HCT116 (cell line): ENCODE measurements around the gene AK6. TPM values are rescaled to one million over a fixed set of nuclear protein-coding genes. Genes with fewer than 3 reads are reported as not detected.

ENCODE experiments used
- ATAC-seq: fragments of 200-7000 bp; cut with Tn5 transposase; 2 replicates; pipeline ENCODE4 v1.9.1; 2020; ENCODE audit warnings: mild to moderate bottlenecking, moderate library complexity
- BruUV-seq: library from RNA; stranded (reverse); fragments of 400-500 nt; replicated peaks from 2 replicates; lab custom pipeline; 2021; lab: Mats Ljungman, UMichigan
- CTCF ChIA-PET: fragments of 300-600 bp; sonication (Branson Sonifier 250); formaldehyde crosslinking; loops from one replicate; lab custom pipeline; 2021; ENCODE audit warnings: antibody characterized with exemption; lab: Charles Lee
- POLR2A ChIA-PET: fragments of 300-600, 350-600 bp; sonication (Branson Sonifier 250); formaldehyde crosslinking; loops from one replicate; lab custom pipeline; 2021; ENCODE audit warnings: antibody characterized with exemption; lab: Charles Lee
- RAD21 ChIA-PET, 2 experiments: fragments of 300-600 bp; sonication (Branson Sonifier 250); formaldehyde crosslinking; loops; one replicate each; lab custom pipeline; 2023; ENCODE audit warnings: low total read pairs in 2 of 2; ENCODE audit not compliant: uncharacterized antibody in 2 of 2, unreplicated experiment in 2 of 2, low non-redundant PET in 1 of 2; lab: Charles Lee
- DNase-seq: peaks from one replicate; pipeline ENCODE4 v3.0.0-alpha.2; 2010; ENCODE audit warnings: low read depth, low spot score
- H2AFZ ChIP-seq: fragments of 200-600 bp; shearing (Covaris generic), sonication (generic); 2 replicates; pipeline ENCODE4 v1.6.1; 2017; ENCODE audit warnings: low read depth, mixed run types, mixed read lengths, antibody characterized with exemption, low read length; ENCODE audit not compliant: poor library complexity, severe bottlenecking
- H3K27ac ChIP-seq: 2 replicates; pipeline ENCODE4 v1.5.1; 2012; ENCODE audit warnings: low read depth, low read length
- H3K27me3 ChIP-seq: fragments of 200-600 bp; sonication (generic); 2 replicates; pipeline ENCODE4 v1.6.1; 2016; ENCODE audit warnings: mixed run types, low read length, mixed read lengths; ENCODE audit not compliant: insufficient read depth
- H3K36me3 ChIP-seq, 2 experiments: fragments of 200-500 bp in 1 of 2; fragments of 200-600 bp in 1 of 2; sonication (Bioruptor generic) in 1 of 2; sonication (generic) in 1 of 2; 2 replicates each; pipeline versions ENCODE4 v1.5.1 to v1.6.1; 2014 to 2016; ENCODE audit warnings: low read length in 2 of 2, inconsistent platforms in 1 of 2, mixed read lengths in 1 of 2, mixed run types in 1 of 2; ENCODE audit not compliant: insufficient read depth in 2 of 2, control insufficient read depth in 1 of 2
- H3K4me1 ChIP-seq, 2 experiments: fragments of 200-600 bp in 1 of 2; sonication (generic) in 1 of 2; 2 replicates each; pipeline versions ENCODE4 v1.5.1 to v1.6.1; 2012 to 2017; ENCODE audit warnings: low read length in 2 of 2, inconsistent platforms in 1 of 2, mild to moderate bottlenecking in 1 of 2, mixed read lengths in 1 of 2, mixed run types in 1 of 2, moderate library complexity in 1 of 2; ENCODE audit not compliant: insufficient read depth in 2 of 2, control insufficient read depth in 1 of 2
- H3K4me2 ChIP-seq: fragments of 200-600 bp; sonication (generic); 2 replicates; pipeline ENCODE4 v1.6.1; 2017; ENCODE audit warnings: mixed run types, low read length, mixed read lengths
- H3K4me3 ChIP-seq, 2 experiments: fragments of 200-600 bp in 1 of 2; sonication (generic) in 1 of 2; replicated peaks in 1 of 2; 2 replicates each; pipeline ENCODE4 v1.5.1; 2011 to 2016; ENCODE audit warnings: low read length in 2 of 2, control low read depth in 1 of 2, low read depth in 1 of 2, mild to moderate bottlenecking in 1 of 2, mixed read lengths in 1 of 2, mixed run types in 1 of 2
- H3K79me2 ChIP-seq: fragments of 200-600 bp; sonication (generic); 2 replicates; pipeline ENCODE4 v1.6.1; 2017; ENCODE audit warnings: mild to moderate bottlenecking, mixed run types, low read length, moderate library complexity, mixed read lengths; ENCODE audit not compliant: insufficient read depth
- H3K9ac ChIP-seq: fragments of 200-600 bp; sonication (generic); 2 replicates; pipeline ENCODE4 v1.6.1; 2016; ENCODE audit warnings: low read length, mixed read lengths
- H3K9me2 ChIP-seq: fragments of 200-600 bp; sonication (generic), shearing (Covaris generic); 2 replicates; pipeline ENCODE4 v1.6.1; 2017; ENCODE audit warnings: mixed run types, mild to moderate bottlenecking, moderate library complexity; ENCODE audit not compliant: insufficient read depth
- H3K9me3 ChIP-seq, 2 experiments: fragments of 200-500 bp in 1 of 2; fragments of 200-600 bp in 1 of 2; sonication (Bioruptor generic) in 1 of 2; sonication (generic) in 1 of 2; 2 replicates each; pipeline ENCODE4 v1.6.1; 2014 to 2017; ENCODE audit warnings: low read length in 2 of 2, mixed read lengths in 2 of 2, inconsistent platforms in 1 of 2, low read depth in 1 of 2, mild to moderate bottlenecking in 1 of 2, mixed run types in 1 of 2, moderate library complexity in 1 of 2; ENCODE audit not compliant: control insufficient read depth in 1 of 2, insufficient read depth in 1 of 2
- H4K20me1 ChIP-seq: fragments of 200-600 bp; sonication (generic), shearing (Covaris generic); 2 replicates; pipeline ENCODE4 v1.6.1; 2017; ENCODE audit warnings: mixed run types, mild to moderate bottlenecking, moderate library complexity; ENCODE audit not compliant: insufficient read depth
- CBX3 ChIP-seq: IDR thresholded peaks from 2 replicates; pipeline ENCODE4 v1.6.1; 2012; ENCODE audit warnings: low read depth
- ELF1 ChIP-seq: IDR thresholded peaks from 2 replicates; pipeline ENCODE4 v1.6.1; 2012; ENCODE audit warnings: low read depth, borderline replicate concordance
- FOSL1 ChIP-seq: IDR thresholded peaks from 2 replicates; pipeline ENCODE4 v1.6.1; 2012; ENCODE audit warnings: low read depth
- JUND ChIP-seq: IDR thresholded peaks from 2 replicates; pipeline ENCODE4 v1.6.1; 2012
- POLR2A ChIP-seq: IDR thresholded peaks from 2 replicates; pipeline ENCODE4 v1.7.0; 2011; ENCODE audit warnings: borderline replicate concordance; ENCODE audit not compliant: insufficient read depth, insufficient read length; ENCODE audit errors: extremely low read depth
- POLR2AphosphoS5 ChIP-seq: IDR thresholded peaks from 2 replicates; pipeline ENCODE4 v1.6.1; 2011; ENCODE audit warnings: mild to moderate bottlenecking, low read depth, low read length, moderate library complexity
- SIN3A ChIP-seq: IDR thresholded peaks from 2 replicates; pipeline ENCODE4 v1.6.1; 2012; ENCODE audit warnings: low read depth
- SRF ChIP-seq: IDR thresholded peaks from 2 replicates; pipeline ENCODE4 v1.6.1; 2012; ENCODE audit warnings: low read depth
- YY1 ChIP-seq: IDR thresholded peaks from 2 replicates; pipeline ENCODE4 v1.6.1; 2011; ENCODE audit warnings: low read length, low read depth, moderate library complexity, mild to moderate bottlenecking; ENCODE audit not compliant: insufficient replicate concordance; ENCODE audit errors: extremely low read depth
- ZFX ChIP-seq: fragments of 450-650 bp; IDR thresholded peaks from 2 replicates; pipeline ENCODE4 v1.6.1; 2017
- ZNF274 ChIP-seq: fragments of 200-500 bp; sonication (Bioruptor generic); IDR thresholded peaks from 2 replicates; pipeline ENCODE4 v1.6.1; 2014; ENCODE audit warnings: mild to moderate bottlenecking, low read depth, low read length, inconsistent platforms
- intact Hi-C: fragments of 100-400 bp; cut with micrococcal nuclease; formaldehyde crosslinking; loops from 2 replicates; pipeline ENCODE4 v1.10.0; 2022
- total RNA-seq: library from RNA; stranded (reverse); gene quantifications from one replicate; pipeline ENCODE4 v1.2.1, GENCODE V29; 2021; ENCODE audit not compliant: unreplicated experiment
- TF ChIP-seq, protein P1 (sequence below): IDR thresholded peaks from 2 replicates; pipeline ENCODE4 v1.6.1; 2012
- TF ChIP-seq, protein P2 (sequence below), 3 experiments: fragments of 200-600 bp in 1 of 3; sonication (generic) in 1 of 3; IDR thresholded peaks in 2 of 3; conservative IDR thresholded peaks in 1 of 3; 2 replicates each; pipeline ENCODE4 v1.5.1; 2012 to 2017; ENCODE audit warnings: low read depth in 2 of 3, low read length in 2 of 3, antibody characterized with exemption in 1 of 3, borderline replicate concordance in 1 of 3, control low read depth in 1 of 3, mild to moderate bottlenecking in 1 of 3, mixed read lengths in 1 of 3, mixed run types in 1 of 3, moderate library complexity in 1 of 3; ENCODE audit not compliant: insufficient read depth in 1 of 3
- TF ChIP-seq, protein P3 (sequence below): IDR thresholded peaks from 2 replicates; pipeline ENCODE4 v1.6.1; 2011; ENCODE audit warnings: mild to moderate bottlenecking, low read length, moderate library complexity; ENCODE audit not compliant: insufficient replicate concordance; ENCODE audit errors: extremely low read depth

Gene AK6
- total RNA-seq, 1 experiment from 2014 or later = 33.4 TPM

DNA sequence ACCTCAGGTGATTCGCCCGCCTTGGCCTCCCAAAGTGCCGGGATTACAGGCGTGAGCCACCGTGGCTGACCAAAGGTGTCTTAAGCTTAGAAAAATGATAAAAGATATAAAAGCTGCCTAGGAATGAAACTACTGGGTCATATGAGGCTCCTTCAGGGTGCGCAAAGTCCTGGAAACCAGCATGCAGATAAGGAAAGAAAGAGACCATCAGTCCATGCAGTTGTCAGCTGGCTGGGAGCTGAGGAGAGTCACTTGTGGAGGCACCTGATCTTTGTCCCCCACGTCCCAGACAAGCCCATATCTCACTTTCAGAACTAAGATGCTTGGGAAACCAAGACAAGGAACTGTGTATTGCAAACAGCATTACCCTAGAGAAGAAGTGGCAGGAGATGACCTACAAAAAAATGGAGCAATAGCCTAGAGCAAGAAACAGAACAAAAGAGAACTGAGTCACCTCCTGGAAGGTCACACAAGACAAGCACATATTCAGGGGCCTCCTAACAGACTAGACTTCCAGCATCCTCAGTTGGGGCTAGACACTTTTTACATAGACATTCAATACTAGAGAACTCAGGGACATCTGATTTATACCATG is 33.9 kb downstream of the AK6 start:
- TF ChIP-seq JUND (no peak), POLR2AphosphoS5 (no peak), SRF (no peak), ELF1 (no peak), CBX3 (no peak), POLR2A (no peak), SIN3A (no peak), FOSL1 (no peak), YY1 (no peak), ZFX (no peak), ZNF274 (no peak)
- TF ChIP-seq, protein P1, sequence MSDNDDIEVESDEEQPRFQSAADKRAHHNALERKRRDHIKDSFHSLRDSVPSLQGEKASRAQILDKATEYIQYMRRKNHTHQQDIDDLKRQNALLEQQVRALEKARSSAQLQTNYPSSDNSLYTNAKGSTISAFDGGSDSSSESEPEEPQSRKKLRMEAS = no peak
- TF ChIP-seq, protein P2, sequence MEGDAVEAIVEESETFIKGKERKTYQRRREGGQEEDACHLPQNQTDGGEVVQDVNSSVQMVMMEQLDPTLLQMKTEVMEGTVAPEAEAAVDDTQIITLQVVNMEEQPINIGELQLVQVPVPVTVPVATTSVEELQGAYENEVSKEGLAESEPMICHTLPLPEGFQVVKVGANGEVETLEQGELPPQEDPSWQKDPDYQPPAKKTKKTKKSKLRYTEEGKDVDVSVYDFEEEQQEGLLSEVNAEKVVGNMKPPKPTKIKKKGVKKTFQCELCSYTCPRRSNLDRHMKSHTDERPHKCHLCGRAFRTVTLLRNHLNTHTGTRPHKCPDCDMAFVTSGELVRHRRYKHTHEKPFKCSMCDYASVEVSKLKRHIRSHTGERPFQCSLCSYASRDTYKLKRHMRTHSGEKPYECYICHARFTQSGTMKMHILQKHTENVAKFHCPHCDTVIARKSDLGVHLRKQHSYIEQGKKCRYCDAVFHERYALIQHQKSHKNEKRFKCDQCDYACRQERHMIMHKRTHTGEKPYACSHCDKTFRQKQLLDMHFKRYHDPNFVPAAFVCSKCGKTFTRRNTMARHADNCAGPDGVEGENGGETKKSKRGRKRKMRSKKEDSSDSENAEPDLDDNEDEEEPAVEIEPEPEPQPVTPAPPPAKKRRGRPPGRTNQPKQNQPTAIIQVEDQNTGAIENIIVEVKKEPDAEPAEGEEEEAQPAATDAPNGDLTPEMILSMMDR (IDR thresholded peaks at IDR 0.05 in 2 of 3, conservative IDR thresholded peaks at IDR 0.05 in 1 of 3; ENCODE audit: borderline replicate concordance in 1 of 3, insufficient read depth in 1 of 3, low read depth in 2 of 3, low read length in 2 of 3) = no peak
- TF ChIP-seq, protein P3, sequence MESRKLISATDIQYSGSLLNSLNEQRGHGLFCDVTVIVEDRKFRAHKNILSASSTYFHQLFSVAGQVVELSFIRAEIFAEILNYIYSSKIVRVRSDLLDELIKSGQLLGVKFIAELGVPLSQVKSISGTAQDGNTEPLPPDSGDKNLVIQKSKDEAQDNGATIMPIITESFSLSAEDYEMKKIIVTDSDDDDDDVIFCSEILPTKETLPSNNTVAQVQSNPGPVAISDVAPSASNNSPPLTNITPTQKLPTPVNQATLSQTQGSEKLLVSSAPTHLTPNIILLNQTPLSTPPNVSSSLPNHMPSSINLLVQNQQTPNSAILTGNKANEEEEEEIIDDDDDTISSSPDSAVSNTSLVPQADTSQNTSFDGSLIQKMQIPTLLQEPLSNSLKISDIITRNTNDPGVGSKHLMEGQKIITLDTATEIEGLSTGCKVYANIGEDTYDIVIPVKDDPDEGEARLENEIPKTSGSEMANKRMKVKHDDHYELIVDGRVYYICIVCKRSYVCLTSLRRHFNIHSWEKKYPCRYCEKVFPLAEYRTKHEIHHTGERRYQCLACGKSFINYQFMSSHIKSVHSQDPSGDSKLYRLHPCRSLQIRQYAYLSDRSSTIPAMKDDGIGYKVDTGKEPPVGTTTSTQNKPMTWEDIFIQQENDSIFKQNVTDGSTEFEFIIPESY = no peak
- ChIA-PET RAD21 (no interaction called here), POLR2A (no interaction called here), CTCF (interaction anchor here (0.9 to 3.9 kb wide), 8 partner anchors 12 to 311 kb away, joined by 3 to 22 read pairs (median 4); partner anchors contain the start of genes CENPH and SLC30A5)
- Histone ChIP-seq H3K4me3 (no peak overlapping the region), H3K9me3 (no peaks in the 10 kb centered on the region), H4K20me1 (no peaks in the 10 kb centered on the region), H3K4me1 (peaks cover 9 to 39% of the 10 kb centered on the region in 2 experiments; a peak in 3 of 4 replicates), H3K9ac (no peak overlapping the region), H3K9me2 (no peaks in the 10 kb centered on the region), H3K36me3 (no peaks in the 10 kb centered on the region), H3K4me2 (0 out of 2 replicates have a peak overlapping the region, but pooled peaks have one; percentile 28), H2AFZ (no peak overlapping the region), H3K27ac (no peak overlapping the region), H3K27me3 (no peaks in the 10 kb centered on the region), H3K79me2 (peaks cover 7% of the 10 kb centered on the region)
- intact Hi-C loops = loop anchor here (10.0 kb wide), 2 partner anchors 59 to 291 kb away; no protein-coding TSS in a partner anchor
- no TSS peak for BruUV-seq
- DNase-seq (no peak), ATAC-seq (no peak)
